MM.1S (cell line): Measurements from ENCODE around the gene SUMO1.

Experiments
- DNase-seq: peaks from one replicate; pipeline ENCODE4 v3.0.0-alpha.2; 2015
- H2AFZ ChIP-seq: fragments of 300-600 bp; sonication (generic); 2 replicates; pipeline ENCODE4 v1.6.0; 2016; ENCODE audit warnings: antibody characterized with exemption, low read length
- H3F3A ChIP-seq: fragments of 300-600 bp; sonication (generic); 2 replicates; pipeline ENCODE4 v1.6.1; 2016; ENCODE audit warnings: mild to moderate bottlenecking, antibody characterized with exemption, low read length, moderate library complexity, mixed read lengths; ENCODE audit not compliant: insufficient read depth
- H3K27ac ChIP-seq: fragments of 300-600 bp; sonication (generic); 2 replicates; pipeline ENCODE4 v1.5.1; 2016; ENCODE audit warnings: mild to moderate bottlenecking, low read length
- H3K27me3 ChIP-seq: fragments of 300-600 bp; sonication (generic); replicated peaks from 2 replicates; pipeline ENCODE4 v1.6.0; 2016; ENCODE audit warnings: low read length; ENCODE audit not compliant: insufficient read depth
- H3K36me3 ChIP-seq: fragments of 300-600 bp; sonication (generic); replicated peaks from 2 replicates; pipeline ENCODE4 v1.6.1; 2016; ENCODE audit warnings: mild to moderate bottlenecking, low read length, mixed read lengths; ENCODE audit not compliant: insufficient read depth
- H3K4me1 ChIP-seq: fragments of 300-600 bp; sonication (generic); 2 replicates; pipeline ENCODE4 v1.6.1; 2016; ENCODE audit warnings: low read length, mixed read lengths
- H3K4me2 ChIP-seq: fragments of 300-600 bp; sonication (generic); 2 replicates; pipeline ENCODE4 v1.6.0; 2016; ENCODE audit warnings: low read depth, low read length
- H3K4me3 ChIP-seq: fragments of 300-600 bp; sonication (generic); 2 replicates; pipeline ENCODE4 v1.5.1; 2016; ENCODE audit warnings: low read length, mixed read lengths
- H3K79me2 ChIP-seq: fragments of 300-600 bp; sonication (generic); 2 replicates; pipeline ENCODE4 v1.6.1; 2016; ENCODE audit warnings: mixed run types, low read length, mixed read lengths
- H3K9ac ChIP-seq: fragments of 300-600 bp; sonication (generic); 2 replicates; pipeline ENCODE4 v1.6.1; 2016; ENCODE audit warnings: low read length, mixed read lengths
- H3K9me2 ChIP-seq: fragments of 300-600 bp; sonication (generic); replicated peaks from 2 replicates; pipeline ENCODE4 v1.6.1; 2016; ENCODE audit warnings: mild to moderate bottlenecking, low read length, mixed read lengths; ENCODE audit not compliant: insufficient read depth
- H3K9me3 ChIP-seq: fragments of 300-600 bp; sonication (generic); replicated peaks from 2 replicates; pipeline ENCODE4 v1.6.1; 2016; ENCODE audit warnings: mild to moderate bottlenecking, low read length, mixed read lengths; ENCODE audit not compliant: insufficient read depth
- H4K20me1 ChIP-seq: fragments of 300-600 bp; sonication (generic); 2 replicates; pipeline ENCODE4 v1.6.1; 2016; ENCODE audit warnings: mild to moderate bottlenecking, low read length, moderate library complexity, mixed read lengths; ENCODE audit not compliant: insufficient read depth
- CTCF ChIP-seq: fragments of 300-600 bp; sonication (generic); IDR thresholded peaks from 2 replicates; pipeline ENCODE4 v1.5.1; 2016; ENCODE audit warnings: antibody characterized with exemption, low read length, mixed read lengths
- EZH2 ChIP-seq: fragments of 300-600 bp; sonication (generic); optimal IDR thresholded peaks from 2 replicates; pipeline ENCODE3; 2017; ENCODE audit warnings: low read depth, mild to moderate bottlenecking, antibody characterized with exemption, low read length, mixed read lengths
- EZH2phosphoT487 ChIP-seq: fragments of 300-600 bp; sonication (generic); IDR thresholded peaks from 2 replicates; pipeline ENCODE4 v1.6.1; 2018; ENCODE audit warnings: antibody characterized with exemption, low read length

SUMO1 gene

GRCh38 chr2:202238234-202239197 lies at the start of gene SUMO1:
TSS of gene SUMO1 (minus strand) at chr2:202238597. CDS start at chr2:202238451, 146 bp downstream.
- Histone ChIP-seq H3K9me2 (no peaks in the 10 kb centered on the region), H3F3A (no peaks in the 10 kb centered on the region), H3K36me3 (no peaks in the 10 kb centered on the region; the same call in 1 of the 2 replicates), H3K27ac (peak within 1 kb of the TSS; percentile 33; the same call in 1 of the 2 replicates), H3K4me2 (peak within 1 kb of the TSS; percentile 61), H3K27me3 (no peaks in the 10 kb centered on the region), H3K9ac (peak within 1 kb of the TSS; percentile 82), H2AFZ (peak within 1 kb of the TSS; percentile 99), H3K4me3 (peak within 1 kb of the TSS; percentile 96), H3K9me3 (no peaks in the 10 kb centered on the region), H3K4me1 (peaks cover 8% of the 10 kb centered on the region), H4K20me1 (no peaks in the 10 kb centered on the region), H3K79me2 (peaks cover 48% of the 10 kb centered on the region)
- TF ChIP-seq CTCF, result no peak
- no peak for TF ChIP-seq EZH2
- TF ChIP-seq EZH2phosphoT487, result no peak
- DNase-seq, result peak; percentile 87

- H4K20me1 ChIP-seq, result peaks cover 21% of the 10 kb centered on the region; the same call in 1 of the 2 replicates
- no peak overlapping the region for H3K4me2 ChIP-seq
- no peaks in the 10 kb centered on the region for H3K9me3 ChIP-seq
- DNase-seq, result no peak
- TF ChIP-seq CTCF, result no peak
- no peak for TF ChIP-seq EZH2phosphoT487
- TF ChIP-seq EZH2, result no peak
- H3K79me2 ChIP-seq, result peaks cover 80% of the 10 kb centered on the region
- no peaks in the 10 kb centered on the region for H3K9me2 ChIP-seq
- no peaks in the 10 kb centered on the region for H3K27me3 ChIP-seq
- H2AFZ ChIP-seq, result no peak overlapping the region
- H3K4me1 ChIP-seq, result no peaks in the 10 kb centered on the region
- H3K4me3 ChIP-seq, result no peak overlapping the region
- peaks cover 11% of the 10 kb centered on the region; the same call in 1 of the 2 replicates for H3F3A ChIP-seq
- no peak overlapping the region for H3K27ac ChIP-seq
- H3K9ac ChIP-seq, result no peak overlapping the region
- H3K36me3 ChIP-seq, result peaks cover 32% of the 10 kb centered on the region; the same call in 1 of the 2 replicates
Measured at GRCh38 chr2:202286595-202286994, 48.2 kb upstream of the SUMO1 start.

- Histone ChIP-seq H3K27ac (no peak overlapping the region), H3K4me1 (no peaks in the 10 kb centered on the region)
Measured at GRCh38 chr2:202278944-202279343, 40.5 kb upstream of the SUMO1 start.

More at GRCh38 chr2:202278944-202279343, 40.5 kb upstream of the SUMO1 start:
- H3K79me2 ChIP-seq, result peaks cover 96% of the 10 kb centered on the region
- H3K4me3 ChIP-seq, result no peak overlapping the region
- no peaks in the 10 kb centered on the region for H3K9me2 ChIP-seq
- H3K27me3 ChIP-seq, result no peaks in the 10 kb centered on the region
- no peak for DNase-seq
- no peak overlapping the region for H3K4me2 ChIP-seq
- no peaks in the 10 kb centered on the region for H3K9me3 ChIP-seq
- H4K20me1 ChIP-seq, result peaks cover 66% of the 10 kb centered on the region
- H3F3A ChIP-seq, result peaks cover 10% of the 10 kb centered on the region; the same call in 1 of the 2 replicates
- no peak overlapping the region for H2AFZ ChIP-seq
- no peak overlapping the region for H3K9ac ChIP-seq
- peaks cover 48% of the 10 kb centered on the region for H3K36me3 ChIP-seq
- TF ChIP-seq EZH2phosphoT487 (no peak), CTCF (peak; percentile 37), EZH2 (no peak)
